ENCODE results near the gene COX10. TPM values are rescaled to one million over a fixed set of nuclear protein-coding genes. Genes with fewer than 3 reads are reported as not detected.

Gene COX10
- total and polyA plus RNA-seq, 5 experiments from 2014 or later = 18.5 to 24.5 (median 23.3) TPM

- ATAC-seq (no peak), DNase-seq (no peak)
- peaks cover 0 to 40% (median 21%) of the 10 kb centered on the region in 3 donors for H3K36me3 Mint-ChIP-seq
- POLR2A ChIA-PET = no interaction called here
- no peak overlapping the region for H3K4me3 Mint-ChIP-seq
- H3K27me3 Mint-ChIP-seq = no peaks in the 10 kb centered on the region
- H3K4me1 Mint-ChIP-seq = peaks cover 15 to 23% (median 22%) of the 10 kb centered on the region in 4 donors
- no peaks in the 10 kb centered on the region for H3K9me3 Mint-ChIP-seq
- no peak overlapping the region for H3K27ac Mint-ChIP-seq
Measured at GRCh38 chr17:14104734-14105133, 35.4 kb downstream of the COX10 start.

DNA sequence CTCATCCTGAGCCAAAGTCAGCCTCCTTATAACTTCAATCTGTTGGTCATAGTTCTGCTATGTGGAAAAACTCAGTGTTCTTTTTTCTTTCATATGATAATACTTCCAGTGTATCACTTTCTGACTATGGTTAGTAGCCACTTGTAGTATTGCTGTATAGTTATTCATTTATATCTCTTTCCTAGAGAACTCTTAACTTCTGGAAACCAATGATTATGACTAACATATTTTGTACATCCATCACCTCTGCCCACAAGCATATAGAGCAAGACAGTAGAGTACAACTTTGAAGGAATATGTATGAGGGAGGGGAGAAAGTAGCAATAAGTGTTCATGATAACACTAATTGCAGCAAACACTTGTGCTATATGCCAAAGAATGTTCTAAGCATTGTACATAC is 38.6 kb downstream of the COX10 start:
- Mint-ChIP-seq H3K4me3 (no peak overlapping the region), H3K36me3 (peaks cover 0 to 22% (median 9%) of the 10 kb centered on the region in 3 donors), H3K27me3 (no peaks in the 10 kb centered on the region), H3K27ac (peak overlapping the region in 3 of 10 donors; percentile 10 to 51 (median 44)), H3K4me1 (peaks cover 24 to 44% (median 30%) of the 10 kb centered on the region in 4 donors), H3K9me3 (no peaks in the 10 kb centered on the region)
- ATAC-seq = no peak
- POLR2A ChIA-PET = interaction anchor here (0.7 kb wide), 1 partner anchor 324 kb away, joined by 3 read pairs; no protein-coding TSS in a partner anchor
- no peak for DNase-seq

- POLR2A ChIA-PET = no interaction called here
- ATAC-seq (no peak), DNase-seq (no peak)
- Mint-ChIP-seq H3K9me3 (peaks cover 0 to 6% (median 0%) of the 10 kb centered on the region in 9 donors), H3K4me3 (no peak overlapping the region), H3K27me3 (no peaks in the 10 kb centered on the region), H3K36me3 (peaks cover 5 to 11% (median 6%) of the 10 kb centered on the region in 3 donors), H3K4me1 (peaks cover 24 to 50% (median 43%) of the 10 kb centered on the region in 4 donors), H3K27ac (peak overlapping the region in 1 of 10 donors; percentile 33)
Measured at GRCh38 chr17:14112407-14112806, 43.1 kb downstream of the COX10 start.

DNA sequence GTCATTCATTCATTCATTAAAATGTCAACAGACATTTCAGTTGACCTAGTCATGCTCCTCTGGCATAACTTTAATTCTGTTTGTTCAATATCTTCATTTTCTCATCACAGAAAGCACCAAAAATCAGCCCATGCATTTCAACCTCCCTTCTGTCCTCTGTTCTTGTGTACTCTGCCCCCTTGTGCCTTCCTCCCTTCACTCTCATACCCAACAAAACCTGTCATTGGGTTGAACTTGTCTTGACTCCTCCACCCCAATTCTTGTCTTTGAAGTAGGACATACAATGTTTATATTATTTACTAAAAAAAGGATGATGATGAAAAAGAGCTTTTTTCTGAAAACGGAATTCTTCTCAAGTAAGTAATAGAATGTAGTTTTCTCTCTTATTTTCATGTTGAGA is 43.8 kb downstream of the COX10 start:
- peak overlapping the region in 5 of 10 donors; percentile 18 to 84 (median 49) for H3K27ac Mint-ChIP-seq
- peaks cover 0 to 6% (median 0%) of the 10 kb centered on the region in 9 donors for H3K9me3 Mint-ChIP-seq
- H3K4me3 Mint-ChIP-seq = no peak overlapping the region

DNA sequence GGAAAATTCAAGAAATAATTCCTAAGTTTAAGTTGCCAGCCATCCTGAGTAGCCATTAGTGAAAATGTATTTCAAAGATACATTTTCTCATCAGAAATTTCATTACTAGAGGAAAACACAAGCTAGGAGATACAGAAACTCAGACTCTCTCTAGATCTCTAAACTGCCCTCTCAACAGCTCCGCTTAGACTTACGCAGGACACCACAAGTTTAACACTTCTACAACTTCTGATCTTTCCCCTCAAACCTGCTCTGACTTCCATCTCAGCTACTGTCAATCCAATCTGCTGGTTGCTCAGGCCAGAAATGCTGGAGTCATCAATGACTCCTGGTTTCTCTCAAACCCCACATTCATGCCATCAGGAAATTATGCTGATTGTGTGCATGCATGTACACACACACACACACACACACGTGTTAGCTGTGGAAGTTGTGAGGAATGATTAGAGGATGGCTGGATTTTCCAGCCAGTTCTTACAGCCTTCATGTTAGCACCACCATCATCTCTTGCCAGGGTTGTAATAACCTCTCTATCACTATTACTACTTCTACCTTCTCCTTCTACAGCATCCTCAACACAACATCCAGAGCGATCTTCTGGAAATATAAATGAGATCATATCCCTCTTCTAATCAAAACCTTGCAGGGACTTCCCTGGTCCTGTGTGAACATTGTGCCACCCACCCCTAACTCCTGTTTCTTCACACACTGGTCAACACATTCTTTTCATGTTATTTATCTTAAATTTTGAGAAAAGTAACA is 47.1 kb downstream of the COX10 start:
- Mint-ChIP-seq H3K36me3 (peaks cover 2 to 11% (median 6%) of the 10 kb centered on the region in 3 donors), H3K4me1 (peaks cover 22 to 53% (median 46%) of the 10 kb centered on the region in 4 donors), H3K27ac (peak overlapping the region in 3 of 10 donors; percentile 1 to 44 (median 5)), H3K4me3 (no peak overlapping the region), H3K9me3 (peaks cover 0 to 6% (median 0%) of the 10 kb centered on the region in 9 donors), H3K27me3 (no peaks in the 10 kb centered on the region)
- POLR2A ChIA-PET = no interaction called here
- DNase-seq = no peak
- ATAC-seq = no peak

More for the DNA sequence above, 43.8 kb downstream of the COX10 start:
- Mint-ChIP-seq H3K27me3 (no peaks in the 10 kb centered on the region), H3K4me1 (peaks cover 18 to 46% (median 37%) of the 10 kb centered on the region in 4 donors), H3K36me3 (peaks cover 2 to 11% (median 6%) of the 10 kb centered on the region in 3 donors)
- DNase-seq (no peak), ATAC-seq (no peak)
- POLR2A ChIA-PET = interaction anchor here (0.5 kb wide), 1 partner anchor 195 kb away, joined by 3 read pairs; no protein-coding TSS in a partner anchor

- DNase-seq = peak in 1 of 10 donors; percentile 11
- peak in 1 of 2 donors; percentile 25 for ATAC-seq
- Mint-ChIP-seq H3K4me3 (peak overlapping the region in 2 of 10 donors; percentile 8), H3K27me3 (no peaks in the 10 kb centered on the region), H3K9me3 (peaks cover 0 to 6% (median 0%) of the 10 kb centered on the region in 9 donors), H3K4me1 (peaks cover 22 to 64% (median 58%) of the 10 kb centered on the region in 4 donors), H3K27ac (peak overlapping the region in 6 of 10 donors; percentile 3 to 66 (median 50)), H3K36me3 (peaks cover 0 to 10% (median 10%) of the 10 kb centered on the region in 3 donors)
- POLR2A ChIA-PET = no interaction called here
Measured at GRCh38 chr17:14118951-14119350, 49.6 kb downstream of the COX10 start.

- peaks cover 23 to 69% (median 64%) of the 10 kb centered on the region in 4 donors for H3K4me1 Mint-ChIP-seq
- peaks cover 0 to 6% (median 0%) of the 10 kb centered on the region in 9 donors for H3K9me3 Mint-ChIP-seq
- H3K4me3 Mint-ChIP-seq = peak overlapping the region in 2 of 10 donors; percentile 4 to 26
- DNase-seq (no peak), ATAC-seq (no peak)
- H3K27me3 Mint-ChIP-seq = no peaks in the 10 kb centered on the region
- H3K36me3 Mint-ChIP-seq = peaks cover 0 to 10% (median 10%) of the 10 kb centered on the region in 3 donors
- H3K27ac Mint-ChIP-seq = peak overlapping the region in 9 of 10 donors; percentile 7 to 61 (median 45)
- POLR2A ChIA-PET = no interaction called here
Measured at GRCh38 chr17:14119546-14119945, 50.2 kb downstream of the COX10 start.

- DNase-seq = no peak
- Mint-ChIP-seq H3K27me3 (no peaks in the 10 kb centered on the region), H3K9me3 (no peaks in the 10 kb centered on the region), H3K4me1 (peaks cover 21 to 69% (median 63%) of the 10 kb centered on the region in 4 donors), H3K4me3 (peak overlapping the region in 1 of 10 donors; percentile 30), H3K27ac (peak overlapping the region in 2 of 10 donors; percentile 28 to 66), H3K36me3 (peaks cover 0 to 4% (median 1%) of the 10 kb centered on the region in 3 donors)
- no peak for ATAC-seq
- POLR2A ChIA-PET = no interaction called here
Measured at GRCh38 chr17:14121952-14122351, 52.6 kb downstream of the COX10 start.

GRCh38 chr17:14123619-14124278 is 54.4 kb downstream of the COX10 start:
- ATAC-seq = no peak
- no peak overlapping the region for H3K4me3 Mint-ChIP-seq
- POLR2A ChIA-PET = no interaction called here

GRCh38 chr17:14124854-14125253 is 55.5 kb downstream of the COX10 start:
- H3K4me1 Mint-ChIP-seq = peaks cover 20 to 54% (median 49%) of the 10 kb centered on the region in 4 donors
- H3K4me3 Mint-ChIP-seq = no peak overlapping the region
- POLR2A ChIA-PET = no interaction called here

More at GRCh38 chr17:14123619-14124278, 54.4 kb downstream of the COX10 start:
- Mint-ChIP-seq H3K27me3 (no peaks in the 10 kb centered on the region), H3K27ac (peak overlapping the region in 1 of 10 donors; percentile 0), H3K4me1 (peaks cover 20 to 58% (median 54%) of the 10 kb centered on the region in 4 donors), H3K9me3 (no peaks in the 10 kb centered on the region), H3K36me3 (peaks cover 0 to 4% (median 1%) of the 10 kb centered on the region in 3 donors)
- DNase-seq = no peak

GRCh38 chr17:14125518-14126137 is 56.3 kb downstream of the COX10 start:
- no peaks in the 10 kb centered on the region for H3K9me3 Mint-ChIP-seq
- H3K27ac Mint-ChIP-seq = peak overlapping the region in 2 of 10 donors; percentile 7 to 41
- DNase-seq (no peak), ATAC-seq (no peak)
- no peaks in the 10 kb centered on the region for H3K27me3 Mint-ChIP-seq
- H3K4me3 Mint-ChIP-seq = no peak overlapping the region
- H3K4me1 Mint-ChIP-seq = peaks cover 15 to 50% (median 43%) of the 10 kb centered on the region in 4 donors
- peaks cover 0 to 4% (median 1%) of the 10 kb centered on the region in 3 donors for H3K36me3 Mint-ChIP-seq
- POLR2A ChIA-PET = no interaction called here

More at GRCh38 chr17:14124854-14125253, 55.5 kb downstream of the COX10 start:
- DNase-seq (no peak), ATAC-seq (no peak)
- no peak overlapping the region for H3K27ac Mint-ChIP-seq
- H3K27me3 Mint-ChIP-seq = no peaks in the 10 kb centered on the region
- peaks cover 0 to 4% (median 1%) of the 10 kb centered on the region in 3 donors for H3K36me3 Mint-ChIP-seq
- no peaks in the 10 kb centered on the region for H3K9me3 Mint-ChIP-seq

- Mint-ChIP-seq H3K36me3 (no peaks in the 10 kb centered on the region), H3K4me3 (no peak overlapping the region), H3K27me3 (no peaks in the 10 kb centered on the region), H3K9me3 (no peaks in the 10 kb centered on the region), H3K4me1 (peaks cover 9 to 16% (median 13%) of the 10 kb centered on the region in 4 donors), H3K27ac (no peak overlapping the region)
- DNase-seq (no peak), ATAC-seq (no peak)
- POLR2A ChIA-PET = no interaction called here
Measured at GRCh38 chr17:14133104-14133503, 63.8 kb downstream of the COX10 start.

Measured in naive thymus-derived CD8-positive, alpha-beta T cell (primary cell).